SK-N-MC (cell line): ENCODE measurements around the gene NR0B2.

Source experiments
- EZH2 ChIP-seq: fragments of 200-600 bp; sonication (generic); IDR thresholded peaks from one replicate; pipeline ENCODE4 v1.6.1; 2017; ENCODE audit warnings: antibody characterized with exemption
- POLR2AphosphoS5 ChIP-seq: IDR thresholded peaks from 2 replicates; pipeline ENCODE4 v1.6.1; 2012; ENCODE audit warnings: mild to moderate bottlenecking, low read depth, low read length, borderline replicate concordance

GRCh38 chr1:26912147-26912490 lies 1.7 kb downstream of the NR0B2 start:
- TF ChIP-seq POLR2AphosphoS5 (no peak), EZH2 (no peak)
